GM18951 (cell line): ENCODE data around the gene SOHLH1.

Experiments
- POLR2A ChIP-seq: IDR thresholded peaks from 4 replicates; pipeline ENCODE4 v1.6.1; 2011; ENCODE audit warnings: mild to moderate bottlenecking; ENCODE audit not compliant: insufficient read length, insufficient read depth; ENCODE audit errors: extremely low read depth
- in situ Hi-C: fragments of 300-500 bp; cut with MboI; formaldehyde crosslinking; loops from one replicate; pipeline ENCODE4 v1.12.0; 2022; ENCODE audit warnings: low sequenced_read_pairs, mixed read lengths, inconsistent platforms; ENCODE audit not compliant: unreplicated experiment

The SOHLH1 gene

GRCh38 chr9:135704483-135704882 lies 5.2 kb upstream of the SOHLH1 start:
- in situ Hi-C loops: no loop called here
- TF ChIP-seq POLR2A: no peak

- in situ Hi-C loops: no loop called here
- no peak for TF ChIP-seq POLR2A
These were observed 4.4 kb upstream of the SOHLH1 start for GRCh38 chr9:135703726-135704125.

GRCh38 chr9:135701959-135702721 lies 2.9 kb upstream of the SOHLH1 start, which contains the start of gene KCNT1:
Gene KCNT1, plus strand, starts transcription at chr9:135702185. Its CDS starts 74 bp downstream, at chr9:135702259.
- in situ Hi-C loops: no loop called here
- no peak for TF ChIP-seq POLR2A

- in situ Hi-C loops: no loop called here
- TF ChIP-seq POLR2A: no peak
These were observed 2.0 kb upstream of the SOHLH1 start for GRCh38 chr9:135701067-135701958.

- TF ChIP-seq POLR2A: no peak
- in situ Hi-C loops: no loop called here
These were observed 1.2 kb upstream of the SOHLH1 start for GRCh38 chr9:135700525-135700924.

GRCh38 chr9:135698767-135699166 lies 514 bp downstream of the SOHLH1 start:
- TF ChIP-seq POLR2A: no peak
- in situ Hi-C loops: no loop called here

GRCh38 chr9:135698236-135698635 lies 1.0 kb downstream of the SOHLH1 start:
- in situ Hi-C loops: no loop called here

GRCh38 chr9:135697226-135697625 lies 2.1 kb downstream of the SOHLH1 start:
- in situ Hi-C loops: no loop called here
- TF ChIP-seq POLR2A: no peak

More at GRCh38 chr9:135698236-135698635, 1.0 kb downstream of the SOHLH1 start:
- no peak for TF ChIP-seq POLR2A

- TF ChIP-seq POLR2A: no peak
- in situ Hi-C loops: no loop called here
These were observed 2.8 kb downstream of the SOHLH1 start for GRCh38 chr9:135696446-135696845.

GRCh38 chr9:135695642-135696041 lies 3.6 kb downstream of the SOHLH1 start:
- in situ Hi-C loops: no loop called here
- no peak for TF ChIP-seq POLR2A

- TF ChIP-seq POLR2A: no peak
- in situ Hi-C loops: no loop called here
These were observed 4.2 kb downstream of the SOHLH1 start for GRCh38 chr9:135695036-135695435.

- TF ChIP-seq POLR2A: no peak
- in situ Hi-C loops: no loop called here
These were observed 4.9 kb downstream of the SOHLH1 start for GRCh38 chr9:135694414-135694813.

GRCh38 chr9:135693771-135694170 lies 5.5 kb downstream of the SOHLH1 start:
- TF ChIP-seq POLR2A: no peak
- in situ Hi-C loops: no loop called here

GRCh38 chr9:135693265-135693664 lies 6.0 kb downstream of the SOHLH1 start:
- in situ Hi-C loops: no loop called here
- no peak for TF ChIP-seq POLR2A

- TF ChIP-seq POLR2A: no peak
- in situ Hi-C loops: no loop called here
These were observed 6.9 kb downstream of the SOHLH1 start for GRCh38 chr9:135692410-135692809.
